SU-DHL-6 (cell line): ENCODE results near the gene TMEM143.

ENCODE experiments used
- EZH2phosphoT487 ChIP-seq: fragments of 200-600 bp; sonication (generic), shearing (Covaris generic); conservative IDR thresholded peaks from 2 replicates; pipeline ENCODE4 v1.6.1; 2018; ENCODE audit warnings: mild to moderate bottlenecking, antibody characterized with exemption, low read length, moderate library complexity, mixed read lengths
- TF ChIP-seq, protein P1 (sequence below): fragments of 200-600 bp; sonication (generic); IDR thresholded peaks from one replicate; pipeline ENCODE4 v1.5.1; 2017; ENCODE audit warnings: antibody characterized with exemption, mild to moderate bottlenecking, low read length, moderate library complexity; ENCODE audit not compliant: insufficient read depth, poor library complexity, severe bottlenecking

DNA sequence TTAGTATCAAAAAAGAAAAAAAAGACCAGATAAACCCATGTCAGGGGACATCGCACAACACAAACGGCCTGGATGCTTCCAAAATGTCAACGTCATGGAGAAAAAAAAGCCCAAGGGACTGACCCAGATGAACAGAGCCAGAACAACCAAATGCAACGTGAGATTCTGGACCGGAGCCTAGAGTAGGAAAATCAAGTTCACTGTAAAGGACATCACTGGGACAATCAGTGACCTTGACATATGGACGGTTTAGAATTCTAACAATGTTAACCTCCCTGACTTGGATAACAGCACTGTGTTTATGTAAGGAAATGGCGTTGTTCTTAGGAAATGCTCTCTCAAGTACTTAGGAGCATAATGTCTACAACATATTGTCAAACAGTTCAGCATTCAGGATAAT is 53.5 kb downstream of the TMEM143 start:
- TF ChIP-seq, protein P1, sequence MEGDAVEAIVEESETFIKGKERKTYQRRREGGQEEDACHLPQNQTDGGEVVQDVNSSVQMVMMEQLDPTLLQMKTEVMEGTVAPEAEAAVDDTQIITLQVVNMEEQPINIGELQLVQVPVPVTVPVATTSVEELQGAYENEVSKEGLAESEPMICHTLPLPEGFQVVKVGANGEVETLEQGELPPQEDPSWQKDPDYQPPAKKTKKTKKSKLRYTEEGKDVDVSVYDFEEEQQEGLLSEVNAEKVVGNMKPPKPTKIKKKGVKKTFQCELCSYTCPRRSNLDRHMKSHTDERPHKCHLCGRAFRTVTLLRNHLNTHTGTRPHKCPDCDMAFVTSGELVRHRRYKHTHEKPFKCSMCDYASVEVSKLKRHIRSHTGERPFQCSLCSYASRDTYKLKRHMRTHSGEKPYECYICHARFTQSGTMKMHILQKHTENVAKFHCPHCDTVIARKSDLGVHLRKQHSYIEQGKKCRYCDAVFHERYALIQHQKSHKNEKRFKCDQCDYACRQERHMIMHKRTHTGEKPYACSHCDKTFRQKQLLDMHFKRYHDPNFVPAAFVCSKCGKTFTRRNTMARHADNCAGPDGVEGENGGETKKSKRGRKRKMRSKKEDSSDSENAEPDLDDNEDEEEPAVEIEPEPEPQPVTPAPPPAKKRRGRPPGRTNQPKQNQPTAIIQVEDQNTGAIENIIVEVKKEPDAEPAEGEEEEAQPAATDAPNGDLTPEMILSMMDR, result no peak
- TF ChIP-seq EZH2phosphoT487, result no peak
